PC-3 (cell line): Measurements from ENCODE around the gene TGFBI. TPM values are rescaled to one million over a fixed set of nuclear protein-coding genes. Genes with fewer than 3 reads are reported as not detected.
A peak's percentile ranks its signal among the peaks of the same experiment; 100 is the strongest.

ENCODE experiments used
- ATAC-seq: fragments of 200-7000 bp; cut with Tn5 transposase; 2 replicates; pipeline ENCODE4 v1.9.1; 2020; ENCODE audit warnings: mild to moderate bottlenecking, moderate library complexity
- BruUV-seq: library from RNA; stranded (reverse); fragments of 400-500 nt; replicated peaks from 2 replicates; lab custom pipeline; 2021; lab: Mats Ljungman, UMichigan
- CTCF ChIA-PET: fragments of 300-600 bp; sonication (Branson Sonifier 250); formaldehyde crosslinking; loops from one replicate; lab custom pipeline; 2022; ENCODE audit warnings: antibody characterized with exemption; lab: Charles Lee
- POLR2A ChIA-PET: fragments of 300-600 bp; sonication (Branson Sonifier 250); formaldehyde crosslinking; loops from one replicate; lab custom pipeline; 2022; ENCODE audit warnings: antibody characterized with exemption; ENCODE audit not compliant: unreplicated experiment; lab: Charles Lee
- DNase-seq: peaks from one replicate; pipeline ENCODE4 v3.0.0-alpha.2; 2015
- H2AFZ ChIP-seq: fragments of 300-600 bp; sonication (generic); 2 replicates; pipeline ENCODE4 v1.6.0; 2016; ENCODE audit warnings: antibody characterized with exemption, low read length
- H3F3A ChIP-seq: fragments of 300-600 bp; sonication (generic); one replicate; pipeline ENCODE4 v1.6.0; 2017; ENCODE audit warnings: antibody characterized with exemption, low read length, control low read depth, mild to moderate bottlenecking; ENCODE audit not compliant: unreplicated experiment
- H3K27ac ChIP-seq: fragments of 300-600 bp; sonication (generic); 2 replicates; pipeline ENCODE4 v1.5.1; 2016; ENCODE audit warnings: mild to moderate bottlenecking, low read length
- H3K27me3 ChIP-seq: fragments of 300-600 bp; sonication (generic); 2 replicates; pipeline ENCODE4 v1.6.1; 2016; ENCODE audit warnings: low read length, mixed read lengths
- H3K36me3 ChIP-seq: fragments of 300-600 bp; sonication (generic); 2 replicates; pipeline ENCODE4 v1.6.1; 2016; ENCODE audit warnings: low read depth, mixed run types, low read length, mixed read lengths
- H3K4me1 ChIP-seq: fragments of 300-600 bp; sonication (generic); 2 replicates; pipeline ENCODE4 v1.5.1; 2016; ENCODE audit warnings: low read length; ENCODE audit not compliant: insufficient read depth
- H3K4me2 ChIP-seq: fragments of 300-600 bp; sonication (generic); 2 replicates; pipeline ENCODE4 v1.6.0; 2016; ENCODE audit warnings: low read length
- H3K4me3 ChIP-seq: fragments of 300-600 bp; sonication (generic); 2 replicates; pipeline ENCODE4 v1.5.1; 2016; ENCODE audit warnings: mild to moderate bottlenecking, low read length, mixed read lengths
- H3K79me2 ChIP-seq: fragments of 300-600 bp; sonication (generic); 2 replicates; pipeline ENCODE4 v1.6.1; 2017; ENCODE audit warnings: low read length, mixed read lengths
- H3K9ac ChIP-seq: fragments of 300-600 bp; sonication (generic); 2 replicates; pipeline ENCODE4 v1.6.0; 2016; ENCODE audit warnings: mild to moderate bottlenecking, low read length
- H3K9me2 ChIP-seq: fragments of 300-600 bp; sonication (generic); replicated peaks from 2 replicates; pipeline ENCODE4 v1.6.1; 2016; ENCODE audit warnings: mixed run types, low read length, mixed read lengths
- H3K9me3 ChIP-seq: fragments of 300-600 bp; sonication (generic); 2 replicates; pipeline ENCODE4 v1.6.1; 2016; ENCODE audit warnings: low read length, mixed read lengths
- H4K20me1 ChIP-seq: fragments of 300-600 bp; sonication (generic); 2 replicates; pipeline ENCODE4 v1.6.1; 2016; ENCODE audit warnings: low read length, mixed read lengths
- CTCF ChIP-seq: fragments of 300-600 bp; sonication (generic); conservative IDR thresholded peaks from 2 replicates; pipeline ENCODE4 v1.5.1; 2017; ENCODE audit warnings: antibody characterized with exemption, low read depth, mild to moderate bottlenecking, low read length
- EZH2 ChIP-seq: fragments of 300-600 bp; sonication (generic); IDR thresholded peaks from one replicate; pipeline ENCODE4 v1.6.1; 2017; ENCODE audit warnings: antibody characterized with exemption, mild to moderate bottlenecking, low read length; ENCODE audit not compliant: unreplicated experiment
- EZH2phosphoT487 ChIP-seq: fragments of 300-600 bp; sonication (generic); IDR thresholded peaks from 2 replicates; pipeline ENCODE4 v1.6.1; 2018; ENCODE audit warnings: mild to moderate bottlenecking, antibody characterized with exemption, low read length, borderline replicate concordance
- intact Hi-C: fragments of 100-400 bp; cut with micrococcal nuclease; formaldehyde crosslinking; loops from 2 replicates; pipeline ENCODE4 v1.9.0; 2023
- total RNA-seq: library from RNA; depleted of rRNA; stranded (reverse); fragments of >200 nt; gene quantifications from 2 replicates; pipeline ENCODE4 v1.2.3, GENCODE V29; 2014

Gene TGFBI
- total RNA-seq, 1 experiment from 2014 or later: 4.8 TPM

GRCh38 chr5:136011414-136012001, 17.3 kb upstream of the TGFBI start:
- POLR2A ChIA-PET: no interaction called here
- ATAC-seq: peak; percentile 73

GRCh38 chr5:136012041-136012804, 16.6 kb upstream of the TGFBI start:
- no TSS peak for BruUV-seq
- Histone ChIP-seq H3K4me2 (peak overlapping the region; percentile 44), H3K9me2 (no peaks in the 10 kb centered on the region), H3K36me3 (no peaks in the 10 kb centered on the region), H3K27ac (no peak overlapping the region), H3K4me1 (peaks cover 36% of the 10 kb centered on the region), H3K9me3 (no peaks in the 10 kb centered on the region), H3F3A (no peaks in the 10 kb centered on the region), H3K79me2 (no peaks in the 10 kb centered on the region), H3K27me3 (no peaks in the 10 kb centered on the region), H3K4me3 (no peak overlapping the region), H4K20me1 (no peaks in the 10 kb centered on the region), H3K9ac (no peak overlapping the region), H2AFZ (no peak overlapping the region)
- CTCF ChIA-PET: no interaction called here
- ATAC-seq: no peak
- peak; percentile 53 for DNase-seq
- POLR2A ChIA-PET: no interaction called here
- no peak for TF ChIP-seq EZH2phosphoT487
- TF ChIP-seq CTCF: no peak
- TF ChIP-seq EZH2: no peak
- intact Hi-C loops: no loop called here

More at GRCh38 chr5:136011414-136012001, 17.3 kb upstream of the TGFBI start:
- DNase-seq: peak; percentile 89
- Histone ChIP-seq H3K4me3 (no peak overlapping the region), H2AFZ (no peak overlapping the region), H3K27me3 (no peaks in the 10 kb centered on the region), H4K20me1 (no peaks in the 10 kb centered on the region), H3K9me3 (no peaks in the 10 kb centered on the region), H3K4me1 (peaks cover 38% of the 10 kb centered on the region), H3F3A (no peaks in the 10 kb centered on the region), H3K4me2 (peak overlapping the region; percentile 44), H3K9ac (no peak overlapping the region), H3K9me2 (no peaks in the 10 kb centered on the region), H3K36me3 (no peaks in the 10 kb centered on the region), H3K79me2 (no peaks in the 10 kb centered on the region), H3K27ac (no peak overlapping the region)
- intact Hi-C loops: loop anchor here (1.0 kb wide), 1 partner anchor 112 kb away; no protein-coding TSS in a partner anchor
- no TSS peak for BruUV-seq
- CTCF ChIA-PET: no interaction called here
- no peak for TF ChIP-seq EZH2phosphoT487
- TF ChIP-seq EZH2: no peak
- no peak for TF ChIP-seq CTCF

GRCh38 chr5:136013559-136013958, 15.2 kb upstream of the TGFBI start:
- intact Hi-C loops: no loop called here
- CTCF ChIA-PET: no interaction called here
- H4K20me1 ChIP-seq: no peaks in the 10 kb centered on the region
- H3K9me2 ChIP-seq: no peaks in the 10 kb centered on the region
- ATAC-seq (no peak), DNase-seq (no peak)
- no peaks in the 10 kb centered on the region for H3K9me3 ChIP-seq
- H3K27ac ChIP-seq: no peak overlapping the region
- no peak overlapping the region for H3K4me2 ChIP-seq
- no peak overlapping the region for H2AFZ ChIP-seq
- no peaks in the 10 kb centered on the region for H3K27me3 ChIP-seq
- no peak for TF ChIP-seq CTCF
- TF ChIP-seq EZH2: no peak
- no peak for TF ChIP-seq EZH2phosphoT487
- no peaks in the 10 kb centered on the region for H3K36me3 ChIP-seq
- H3K79me2 ChIP-seq: no peaks in the 10 kb centered on the region
- BruUV-seq: no TSS peak
- no peak overlapping the region for H3K9ac ChIP-seq
- peaks cover 38% of the 10 kb centered on the region for H3K4me1 ChIP-seq
- H3F3A ChIP-seq: no peaks in the 10 kb centered on the region
- POLR2A ChIA-PET: no interaction called here
- no peak overlapping the region for H3K4me3 ChIP-seq
